ENCODE results near the gene NUP210.

The NUP210 gene

DNA sequence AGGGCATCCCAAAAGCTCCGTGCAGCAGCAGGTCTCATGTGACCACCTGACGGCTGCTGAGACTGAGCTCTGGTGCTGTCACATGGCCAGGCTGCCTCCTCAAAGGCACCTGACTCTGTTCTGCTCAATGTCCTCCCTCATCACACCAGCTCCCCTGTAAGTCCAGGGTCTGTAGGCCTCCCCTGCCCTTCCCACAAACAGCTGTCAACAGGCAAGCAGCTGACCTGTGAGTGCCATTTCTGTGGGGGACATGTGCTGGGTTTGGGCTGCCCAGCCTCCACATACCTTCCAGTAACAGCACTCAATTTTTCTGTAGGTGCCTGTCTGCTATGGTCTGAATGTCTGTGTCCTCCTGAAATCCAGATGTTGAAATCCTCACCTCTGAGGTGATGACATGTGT lies 11.2 kb downstream of the NUP210 start:
- in situ Hi-C loops (cut with MboI; ENCODE audit: low sequenced_read_pairs), result no loop called here

GRCh38 chr3:13407926-13408325 lies 12.2 kb downstream of the NUP210 start:
- in situ Hi-C loops (cut with MboI; ENCODE audit: low sequenced_read_pairs), result no loop called here

- in situ Hi-C loops (cut with MboI; ENCODE audit: low sequenced_read_pairs), result no loop called here
These were observed 12.6 kb downstream of the NUP210 start for GRCh38 chr3:13407475-13407874.

- in situ Hi-C loops (cut with MboI; ENCODE audit: low sequenced_read_pairs), result no loop called here
These were observed 13.9 kb downstream of the NUP210 start for GRCh38 chr3:13406190-13406589.

DNA sequence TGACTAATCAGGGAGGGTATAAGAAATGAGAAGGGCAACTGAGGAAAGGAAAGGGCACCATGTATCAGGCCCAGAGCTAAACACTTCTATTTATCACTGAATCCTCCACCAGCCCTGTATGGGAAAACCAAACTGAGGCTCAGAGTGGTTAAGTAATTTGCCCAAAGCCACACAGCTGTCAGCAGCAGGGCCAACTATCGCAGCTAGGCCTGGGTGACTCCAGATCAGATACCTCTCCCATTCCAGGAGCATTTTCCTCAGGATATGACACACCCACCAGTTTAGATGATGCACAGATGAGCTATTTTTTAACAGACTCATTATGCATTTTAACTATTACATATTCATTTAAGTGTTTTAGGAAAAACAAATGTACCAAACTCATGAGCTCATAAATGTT lies 14.5 kb downstream of the NUP210 start:
- in situ Hi-C loops (cut with MboI; ENCODE audit: low sequenced_read_pairs), result no loop called here

DNA sequence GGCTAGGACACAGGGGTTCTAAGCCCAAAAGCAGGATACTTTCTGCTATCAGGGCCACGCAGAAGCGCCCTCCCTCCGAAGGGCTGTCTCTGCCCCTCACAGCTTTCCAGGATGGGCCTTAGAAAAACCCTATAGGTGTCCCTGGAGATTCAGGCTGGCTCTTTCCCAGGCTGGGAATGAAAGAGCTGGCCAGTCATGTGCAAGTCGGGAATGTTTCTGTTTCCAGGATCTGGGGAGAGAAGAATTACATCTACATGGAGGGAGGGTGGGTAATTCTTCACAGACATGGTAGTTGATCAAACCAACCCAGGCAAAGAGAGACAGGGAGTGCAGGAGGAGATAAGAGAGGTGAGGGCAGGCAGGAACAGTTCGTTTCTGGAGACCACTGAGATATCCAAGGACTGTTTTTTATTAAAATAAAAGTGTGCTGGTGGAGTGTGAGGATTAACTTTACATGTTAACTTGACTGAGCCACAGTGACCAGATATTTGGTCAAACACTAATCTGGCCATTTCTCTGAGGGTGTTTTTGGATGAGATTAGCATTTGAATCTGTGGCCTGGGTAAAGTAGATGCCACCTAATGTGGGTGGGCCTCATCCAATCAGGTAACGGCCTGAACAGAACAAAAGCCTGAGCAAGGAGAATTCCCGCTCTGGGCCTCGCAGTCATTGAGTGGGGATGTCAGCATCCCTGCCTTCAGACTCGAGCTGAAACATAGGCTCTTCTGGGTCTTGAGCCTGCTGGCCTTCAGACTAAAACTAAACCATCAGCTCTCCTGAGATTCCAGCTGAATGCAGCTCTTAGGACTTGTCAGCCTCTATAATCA lies 15.3 kb downstream of the NUP210 start:
- in situ Hi-C loops (cut with MboI; ENCODE audit: low sequenced_read_pairs), result no loop called here

- in situ Hi-C loops (cut with MboI; ENCODE audit: low sequenced_read_pairs), result no loop called here
These were observed 16.3 kb downstream of the NUP210 start for GRCh38 chr3:13403847-13404246.

DNA sequence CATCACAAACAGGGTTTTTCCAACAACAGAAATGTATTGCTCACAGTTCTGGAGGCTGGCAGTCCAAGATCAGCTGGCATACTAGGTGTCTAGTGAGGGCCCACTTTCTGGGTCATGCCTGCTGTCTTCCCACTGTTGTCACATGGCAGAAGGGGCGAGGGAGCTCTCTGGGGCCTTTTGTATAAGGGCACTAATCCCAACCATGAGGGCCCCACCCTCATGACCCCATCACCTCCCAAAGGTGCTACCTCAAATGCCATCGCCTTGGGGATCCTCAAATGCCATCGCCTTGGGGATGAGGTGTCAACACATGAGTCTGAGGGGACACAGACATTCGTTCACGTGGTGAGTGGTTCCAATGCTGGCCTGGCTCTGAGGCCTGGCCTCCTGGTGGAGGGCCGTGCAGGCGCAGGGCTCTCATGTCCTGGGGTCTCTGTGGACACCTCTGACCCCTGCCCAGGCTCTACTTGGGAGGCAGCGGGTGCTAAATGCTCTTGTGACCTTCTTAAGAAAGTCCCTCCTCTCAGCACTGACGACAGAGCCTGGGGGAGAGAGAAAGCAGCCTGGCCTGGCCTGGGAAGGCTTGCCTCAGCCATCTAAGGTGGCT lies 16.8 kb downstream of the NUP210 start:
- in situ Hi-C loops (cut with MboI; ENCODE audit: low sequenced_read_pairs), result no loop called here

- in situ Hi-C loops (cut with MboI; ENCODE audit: low sequenced_read_pairs), result no loop called here
These were observed 19.0 kb downstream of the NUP210 start for GRCh38 chr3:13401149-13401548.

DNA sequence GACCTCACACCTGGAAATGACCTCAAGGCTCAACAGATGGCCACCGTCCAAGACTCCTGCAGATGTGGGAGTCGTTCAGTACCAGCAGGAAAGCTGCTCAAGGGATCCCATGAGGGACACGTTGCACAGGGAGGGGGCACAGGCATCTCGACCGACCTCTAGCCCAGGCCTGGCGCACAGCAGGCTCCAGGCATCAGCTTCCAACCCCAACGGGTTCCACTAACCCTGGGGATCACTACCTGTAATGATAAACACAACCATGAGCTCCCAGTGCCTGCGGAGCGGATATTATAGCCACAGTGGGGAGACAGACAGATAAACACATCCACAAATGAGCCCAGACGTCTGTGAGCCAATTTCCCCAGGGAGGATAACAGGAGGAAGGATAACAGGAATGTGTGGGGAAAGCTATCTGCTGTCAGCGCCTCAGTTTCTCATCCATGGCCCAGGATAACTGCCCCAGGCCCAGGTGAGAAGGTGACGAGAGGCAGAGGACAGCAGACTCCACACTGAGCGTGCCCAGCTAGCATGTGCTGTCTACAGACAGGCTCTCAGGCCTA lies 19.9 kb downstream of the NUP210 start:
- in situ Hi-C loops (cut with MboI; ENCODE audit: low sequenced_read_pairs), result no loop called here

DNA sequence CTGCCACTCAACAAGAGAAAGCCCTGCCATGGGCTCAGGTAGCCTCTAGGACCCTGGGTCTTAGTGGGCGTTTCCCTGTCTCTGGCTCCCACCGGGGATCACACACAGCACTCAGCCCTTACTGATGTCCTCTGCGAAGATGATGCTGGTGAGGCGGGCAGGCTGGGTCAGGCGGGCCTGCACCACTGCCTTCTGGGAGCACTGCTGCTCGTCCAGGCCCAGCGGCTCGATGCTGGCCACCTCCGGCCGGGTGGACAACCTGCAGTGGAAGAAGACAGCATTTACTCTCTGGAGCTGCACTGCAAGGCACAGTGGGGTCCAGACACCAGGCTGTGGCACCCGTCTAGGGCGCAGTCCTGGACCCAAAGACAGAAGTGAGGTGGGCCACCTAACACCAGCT lies 20.5 kb downstream of the NUP210 start:
- in situ Hi-C loops (cut with MboI; ENCODE audit: low sequenced_read_pairs), result no loop called here

- in situ Hi-C loops (cut with MboI; ENCODE audit: low sequenced_read_pairs), result no loop called here
These were observed 22.8 kb downstream of the NUP210 start for GRCh38 chr3:13397316-13397715.

DNA sequence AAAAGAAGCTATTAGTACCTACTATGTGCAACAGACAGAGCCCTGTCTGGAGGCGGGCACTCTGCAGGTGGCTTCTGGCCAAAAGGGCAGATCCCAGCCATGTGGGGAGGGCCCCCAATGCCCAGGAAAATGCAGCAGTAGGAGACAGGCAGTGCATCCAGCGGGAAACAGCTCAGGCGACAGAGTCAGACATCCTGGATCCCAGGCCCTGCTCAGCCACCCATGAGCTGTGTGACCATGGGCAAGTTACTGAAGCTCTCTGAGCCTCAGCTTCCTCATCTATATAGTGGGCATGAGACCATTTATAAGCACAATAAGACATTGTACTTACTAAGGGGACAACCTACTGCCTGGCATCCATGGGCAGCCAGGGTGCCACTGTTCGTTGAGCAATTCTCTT lies 25.8 kb downstream of the NUP210 start:
- in situ Hi-C loops (cut with MboI; ENCODE audit: low sequenced_read_pairs), result no loop called here

DNA sequence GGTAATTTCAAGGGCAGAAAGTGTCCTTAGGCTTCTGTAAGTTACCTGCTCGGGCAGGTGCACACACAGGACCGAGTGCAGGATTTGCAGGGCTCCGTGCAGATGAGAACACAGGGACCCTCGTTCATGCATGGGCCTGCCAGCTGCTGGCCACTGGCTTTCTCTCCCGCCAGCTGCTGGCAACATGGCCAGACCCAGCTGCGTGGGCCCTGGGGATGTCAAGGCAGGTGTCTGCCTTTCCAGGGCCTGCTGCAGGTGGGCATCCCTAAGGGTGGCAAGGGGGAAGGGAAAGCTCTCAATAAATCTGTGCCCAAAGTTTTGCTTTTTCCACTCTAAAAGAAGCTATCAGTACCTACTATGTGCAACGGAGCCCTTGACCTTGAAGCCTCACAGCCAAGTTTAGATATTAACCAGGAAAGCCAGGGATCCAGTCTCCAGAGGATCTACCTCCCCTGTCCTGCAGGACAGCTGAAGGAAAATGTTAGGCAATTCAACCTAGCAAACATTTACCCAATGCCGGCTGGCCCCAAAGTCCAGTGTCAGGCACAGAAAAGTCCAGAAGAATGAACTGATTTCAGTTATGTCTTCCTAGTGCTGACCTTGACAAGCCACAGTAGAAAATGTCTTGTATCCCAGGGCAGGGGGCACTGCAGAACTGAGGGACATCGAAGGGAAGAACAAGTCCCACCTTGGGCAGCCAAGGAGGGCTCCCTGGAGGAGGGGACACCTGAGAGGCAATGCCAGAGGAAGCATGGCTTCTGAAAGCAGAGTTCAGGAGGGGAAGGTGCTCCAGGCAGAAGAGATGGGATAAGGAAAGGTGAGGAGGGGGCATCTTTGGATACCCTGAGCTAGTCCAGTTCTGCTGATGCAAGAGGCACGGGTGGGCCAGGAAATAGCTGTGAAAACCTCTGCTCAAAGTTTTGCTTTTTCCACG lies 26.4 kb downstream of the NUP210 start:
- in situ Hi-C loops (cut with MboI; ENCODE audit: low sequenced_read_pairs), result no loop called here

DNA sequence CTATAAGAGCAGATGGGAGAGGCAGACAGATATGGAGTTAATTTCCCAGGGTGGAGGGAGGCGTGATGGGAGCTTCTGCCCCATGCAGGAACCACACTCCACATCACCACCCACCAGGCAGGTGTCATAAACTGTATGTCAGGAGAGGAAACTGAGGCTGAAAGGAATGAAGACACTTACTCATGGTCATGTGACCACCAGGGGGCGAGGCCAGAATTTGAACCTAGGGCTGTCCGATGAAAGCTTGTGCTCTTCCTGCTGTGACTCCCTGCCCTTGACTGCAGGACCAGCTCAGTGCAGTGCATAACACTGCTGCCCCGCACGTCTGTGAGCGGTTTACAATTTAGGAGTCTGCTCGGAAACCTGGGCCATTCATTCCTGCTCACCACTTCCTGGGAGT lies 28.8 kb downstream of the NUP210 start:
- in situ Hi-C loops (cut with MboI; ENCODE audit: low sequenced_read_pairs), result no loop called here

- in situ Hi-C loops (cut with MboI; ENCODE audit: low sequenced_read_pairs), result no loop called here
These were observed 30.7 kb downstream of the NUP210 start for GRCh38 chr3:13389378-13389777.

DNA sequence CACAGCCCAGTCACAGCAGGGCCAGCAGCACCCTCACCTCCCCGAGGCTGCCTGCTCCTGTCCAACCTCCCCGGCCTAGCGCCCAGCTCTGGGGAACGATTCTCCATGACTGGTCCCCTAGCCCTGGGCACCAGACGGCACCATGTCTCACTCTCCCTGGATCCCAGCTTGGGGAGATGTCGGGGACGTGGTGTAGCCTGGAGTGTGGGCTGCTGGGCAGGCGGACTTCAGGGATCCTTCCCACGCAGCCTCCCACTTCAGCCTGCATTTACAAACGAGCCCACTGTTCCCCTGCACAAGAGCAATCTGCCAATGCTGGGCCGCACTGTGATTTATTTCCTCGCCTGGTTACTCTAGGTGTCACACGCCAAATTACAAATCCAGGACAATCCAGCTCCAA lies 31.3 kb downstream of the NUP210 start:
- in situ Hi-C loops (cut with MboI; ENCODE audit: low sequenced_read_pairs), result no loop called here

DNA sequence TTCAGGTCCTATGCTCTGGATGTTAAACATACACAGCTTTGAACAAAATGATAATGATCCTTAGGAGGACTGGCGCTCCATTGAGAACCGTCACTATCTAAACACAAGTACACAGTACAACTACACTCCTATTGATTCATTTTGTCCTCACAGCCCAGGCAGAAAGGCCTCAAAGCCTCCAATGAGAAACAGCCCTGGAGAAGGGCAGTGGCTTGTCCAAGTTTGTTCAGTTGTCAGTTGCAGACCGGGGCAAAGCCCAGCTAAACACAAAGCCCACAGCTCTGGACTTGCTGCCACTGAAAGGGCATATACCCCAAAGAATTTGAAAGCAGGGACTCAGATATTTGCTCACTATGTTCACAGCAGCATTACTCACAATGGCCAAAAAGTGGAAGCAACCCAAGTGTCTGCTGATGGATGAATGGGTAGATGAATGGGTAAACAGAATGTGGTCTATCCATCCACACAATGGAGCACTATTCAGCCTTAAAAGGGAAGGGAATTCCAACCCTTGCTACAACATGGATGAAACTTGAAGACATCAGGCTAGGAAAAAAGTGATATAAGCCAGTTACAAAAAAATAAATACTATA lies 34.7 kb downstream of the NUP210 start:
- in situ Hi-C loops (cut with MboI; ENCODE audit: low sequenced_read_pairs), result no loop called here

- in situ Hi-C loops (cut with MboI; ENCODE audit: low sequenced_read_pairs), result no loop called here
These were observed 39.2 kb downstream of the NUP210 start for GRCh38 chr3:13380971-13381370.

DNA sequence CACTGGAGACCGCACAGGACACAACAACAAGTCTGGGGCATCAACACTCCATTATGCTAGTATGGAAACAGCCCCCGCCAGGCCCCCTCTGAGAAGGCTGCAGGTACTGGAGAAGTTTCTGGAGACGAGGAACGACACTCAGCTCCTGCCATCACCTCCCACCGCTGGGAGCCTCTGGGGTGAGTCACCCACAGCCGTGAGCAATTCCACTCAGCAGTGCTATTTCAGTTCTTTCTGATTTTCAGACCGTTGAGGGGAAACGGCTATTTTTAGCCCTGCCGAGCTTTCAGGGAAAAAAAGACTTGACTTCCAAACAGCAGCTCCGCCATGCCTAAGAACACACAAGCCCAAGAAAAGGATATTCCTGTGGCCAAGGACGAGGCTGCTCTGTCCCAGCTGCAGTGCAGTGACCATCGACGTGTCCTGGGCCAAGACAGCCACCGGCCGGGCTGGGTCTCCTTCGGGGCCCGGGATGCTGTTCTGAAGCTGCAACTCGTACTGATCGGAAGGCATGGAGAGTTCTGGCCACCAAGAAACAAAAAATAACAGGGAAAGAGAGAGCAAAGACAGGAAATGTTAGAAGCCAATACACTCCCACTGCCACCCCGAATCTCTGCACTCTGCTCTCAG lies 40.8 kb downstream of the NUP210 start:
- in situ Hi-C loops (cut with MboI; ENCODE audit: low sequenced_read_pairs), result no loop called here

Data from HL-60/S4 (cell line).